ENCODE data around the gene IKZF1. TPM values are rescaled to one million over a fixed set of nuclear protein-coding genes. Genes with fewer than 3 reads are reported as not detected.

IKZF1 gene
- polyA plus RNA-seq, 4 donors: 1.3 to 1.9 (median 1.5) TPM

DNA sequence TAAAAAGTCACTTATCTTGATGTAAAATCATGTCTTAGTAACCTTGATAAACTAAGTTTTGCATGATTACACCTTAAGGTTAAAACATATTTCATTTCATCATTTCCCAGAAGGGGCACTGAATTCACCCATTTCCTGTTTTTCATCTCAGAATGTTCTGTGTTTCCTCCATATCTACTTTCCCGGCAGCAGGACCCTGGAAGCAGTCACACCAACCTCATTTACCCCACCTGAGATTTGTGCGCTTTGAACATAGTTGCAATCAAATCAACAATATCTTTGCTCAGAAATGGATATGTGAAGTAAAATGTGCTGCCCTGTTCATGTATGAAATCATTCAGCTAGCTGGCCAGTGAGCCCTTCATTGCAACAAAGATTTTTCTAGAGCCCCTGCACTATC, 46.8 kb downstream of the IKZF1 start:
- DNase-seq (ENCODE audit: low read depth in 4 of 4, low spot score in 3 of 4): no peak

- no peak for DNase-seq (ENCODE audit: low read depth in 4 of 4, low spot score in 3 of 4)
Observed at GRCh38 chr7:50352282-50352681, 47.8 kb downstream of the IKZF1 start.

DNA sequence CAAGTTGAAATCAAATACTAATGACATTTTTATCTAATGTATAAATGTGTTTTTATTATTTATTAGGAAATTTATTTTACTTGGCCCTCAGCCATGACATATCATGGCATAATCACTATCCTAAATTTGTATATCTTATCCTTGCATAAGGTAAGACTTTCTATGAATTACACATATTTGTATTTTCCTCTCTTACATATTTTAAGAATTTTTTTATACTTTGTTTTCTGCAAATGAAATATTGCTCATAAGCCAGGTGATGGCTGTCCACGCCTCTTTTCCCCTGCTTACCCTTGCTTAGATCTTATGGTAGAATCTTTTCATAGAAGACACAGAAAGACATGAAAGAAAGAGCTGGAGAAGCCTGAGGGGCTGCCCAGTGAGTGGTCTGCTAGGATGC, 48.2 kb downstream of the IKZF1 start:
- DNase-seq (ENCODE audit: low read depth in 4 of 4, low spot score in 3 of 4): no peak

DNA sequence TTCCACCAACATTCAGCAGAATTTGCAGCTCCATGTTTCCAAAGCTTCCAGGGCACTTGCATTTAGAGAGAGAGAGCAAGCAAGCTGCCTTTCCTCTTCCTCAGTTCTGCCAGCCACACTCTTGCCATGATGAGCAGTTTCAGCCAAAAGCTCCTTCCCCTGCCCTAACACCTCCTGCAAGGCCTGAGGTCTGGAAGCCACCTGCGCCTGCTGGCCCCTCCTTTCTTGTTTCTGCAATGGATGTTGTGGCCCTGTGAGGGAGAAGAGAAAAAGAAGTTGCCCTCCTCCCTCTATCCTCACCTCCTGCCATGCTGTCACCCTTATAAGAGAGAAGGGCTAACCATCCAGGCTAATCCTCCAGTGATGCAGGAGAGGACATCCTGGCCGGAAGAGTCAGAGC, 48.7 kb downstream of the IKZF1 start:
- no peak for DNase-seq (ENCODE audit: low read depth in 4 of 4, low spot score in 3 of 4)

GRCh38 chr7:50353894-50354595, 49.5 kb downstream of the IKZF1 start:
- DNase-seq (ENCODE audit: low read depth in 4 of 4, low spot score in 3 of 4): no peak

- DNase-seq (ENCODE audit: low read depth in 4 of 4, low spot score in 3 of 4): no peak
Observed at GRCh38 chr7:50355817-50356178, 51.3 kb downstream of the IKZF1 start.

DNA sequence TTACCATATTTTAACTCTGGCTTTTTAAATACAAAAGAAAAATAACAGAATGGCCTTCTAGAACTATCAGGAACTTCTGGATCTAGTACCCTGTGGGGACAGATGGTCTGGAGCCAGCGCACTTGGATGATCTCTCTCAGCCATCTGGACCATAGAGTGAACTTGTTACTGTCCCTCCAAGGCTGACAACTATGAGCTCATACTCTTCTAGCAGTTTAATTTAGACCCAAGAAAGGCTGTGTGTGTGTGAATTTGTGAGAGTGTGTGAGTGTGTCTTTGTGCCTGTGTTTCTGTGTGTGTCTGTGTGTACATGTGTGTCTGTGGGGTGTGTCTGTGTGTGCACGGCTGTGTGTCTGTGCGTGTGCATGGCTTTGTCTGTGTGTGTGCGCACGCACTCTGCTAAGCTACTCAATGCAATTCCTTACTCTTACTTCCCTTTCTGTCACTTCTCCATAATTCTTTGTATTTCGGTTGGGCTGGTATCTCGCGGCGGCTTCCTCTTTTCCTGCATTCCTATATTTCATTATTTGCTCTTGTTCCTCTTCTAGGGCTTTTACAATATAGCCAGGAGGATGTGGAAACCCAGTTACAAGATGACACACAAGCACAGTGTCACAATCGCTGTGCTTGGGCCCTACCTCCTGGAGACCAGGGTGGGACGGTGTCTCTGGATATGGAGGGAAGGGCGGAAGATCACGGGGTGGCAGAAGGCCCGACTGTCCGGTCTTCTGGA, 51.9 kb downstream of the IKZF1 start:
- DNase-seq (ENCODE audit: low read depth in 4 of 4, low spot score in 3 of 4): no peak

GRCh38 chr7:50356945-50357268, 52.4 kb downstream of the IKZF1 start:
- no peak for DNase-seq (ENCODE audit: low read depth in 4 of 4, low spot score in 3 of 4)

DNA sequence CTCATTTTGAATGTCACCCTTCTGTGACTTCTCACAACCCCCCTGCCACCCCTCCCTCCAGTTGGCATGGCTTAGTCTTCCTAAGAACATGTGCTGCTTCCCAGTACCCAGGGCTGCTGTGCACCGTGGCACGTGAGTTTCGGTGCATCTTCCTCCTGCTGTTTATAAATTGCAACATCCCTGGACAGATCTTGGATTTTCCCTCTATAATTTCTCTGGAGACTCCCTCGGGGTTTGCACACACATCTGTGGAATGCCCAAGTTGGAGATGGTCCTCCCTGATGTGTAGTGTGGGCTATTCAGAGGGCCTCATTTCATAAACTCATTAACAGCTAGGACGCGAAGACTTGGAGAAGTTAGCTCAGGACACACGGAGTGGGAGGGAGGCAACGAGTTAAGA, 52.9 kb downstream of the IKZF1 start:
- DNase-seq (ENCODE audit: low read depth in 4 of 4, low spot score in 3 of 4): no peak

DNA sequence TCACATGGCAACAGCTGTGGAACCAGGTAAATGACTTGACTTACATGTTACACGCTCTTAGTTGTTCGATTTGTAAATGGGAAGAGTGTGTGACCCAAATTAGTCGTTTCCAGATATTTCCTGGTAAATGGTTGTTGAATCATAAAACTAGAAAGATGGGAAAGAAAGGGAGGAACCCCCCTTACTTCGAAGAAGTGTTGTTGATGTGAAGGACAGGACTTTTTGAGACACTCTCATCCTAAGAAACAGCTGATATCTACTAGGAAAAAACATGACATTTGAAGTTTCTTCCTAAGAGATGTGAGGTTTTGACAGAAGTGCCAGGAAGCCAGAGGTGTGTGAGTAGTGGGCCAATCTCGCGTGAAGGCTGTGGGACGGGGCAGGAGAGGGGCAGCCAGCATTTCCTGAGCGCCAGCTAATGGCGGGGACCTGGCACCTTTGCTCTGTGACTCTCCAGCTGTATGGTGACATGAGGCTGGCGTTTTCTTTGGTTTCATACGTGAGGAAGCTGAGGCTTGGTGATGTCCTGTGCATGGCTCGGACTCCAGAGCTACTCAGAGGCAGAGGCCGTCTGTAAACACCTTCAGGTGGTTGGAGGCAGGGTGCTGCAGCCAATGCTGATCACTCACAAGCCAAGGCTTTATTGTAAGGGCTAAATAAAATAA, 53.7 kb downstream of the IKZF1 start:
- DNase-seq (ENCODE audit: low read depth in 4 of 4, low spot score in 3 of 4): no peak

DNA sequence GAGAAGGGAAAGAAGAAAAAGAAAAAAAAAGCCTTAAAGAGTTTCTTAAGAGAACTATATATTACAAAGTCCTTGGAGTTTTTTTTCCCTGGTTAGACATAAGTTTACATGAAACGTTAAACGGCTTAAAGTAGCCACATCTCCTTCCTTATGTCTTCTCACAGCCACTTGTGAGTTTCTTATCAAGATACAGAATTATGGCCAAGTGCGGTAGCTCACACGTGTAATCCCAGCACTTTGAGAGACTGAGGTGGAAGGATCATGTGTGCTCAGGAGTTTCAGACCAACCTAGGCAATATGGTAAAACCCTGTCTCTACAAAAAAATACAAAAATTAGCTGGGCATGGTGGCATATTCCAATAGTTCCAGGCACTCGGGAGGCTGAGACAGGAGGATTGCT, 54.3 kb downstream of the IKZF1 start:
- no peak for DNase-seq (ENCODE audit: low read depth in 4 of 4, low spot score in 3 of 4)

DNA sequence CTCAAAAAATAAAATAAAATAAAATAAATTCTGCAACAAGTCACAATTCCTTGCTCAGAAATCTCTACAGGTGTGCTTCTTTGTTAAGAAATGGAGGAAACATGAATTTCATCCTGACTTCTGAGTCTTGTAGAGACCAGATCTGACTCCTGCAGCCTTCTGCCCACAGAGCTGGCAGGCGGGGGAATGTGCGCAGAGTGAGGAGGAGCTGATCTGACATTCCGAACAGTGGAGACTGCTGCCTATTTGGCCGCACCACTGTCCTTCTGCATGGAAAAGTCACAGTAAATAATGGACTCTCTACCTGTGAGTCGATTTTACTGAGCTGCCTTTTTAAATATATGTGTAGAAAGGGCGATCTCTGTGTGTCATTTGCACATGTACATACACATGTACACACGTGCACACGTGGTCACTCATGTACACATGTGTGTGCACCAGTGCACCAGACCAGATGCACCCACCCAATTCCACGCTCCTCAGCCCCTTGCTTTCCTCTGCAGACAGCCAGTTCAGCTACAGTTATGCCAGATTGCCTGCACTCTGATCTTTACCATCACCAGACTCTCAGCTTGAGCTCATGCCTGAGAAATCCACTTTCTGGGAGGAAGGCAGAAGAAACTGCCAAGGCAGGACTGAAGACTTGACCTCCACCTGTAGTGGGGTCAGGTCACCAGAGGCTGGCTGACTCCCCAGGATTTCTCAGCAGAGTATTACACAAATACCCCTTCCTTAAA, 54.9 kb downstream of the IKZF1 start:
- DNase-seq (ENCODE audit: low read depth in 4 of 4, low spot score in 3 of 4): no peak

GRCh38 chr7:50359995-50360925, 55.7 kb downstream of the IKZF1 start:
- no peak for DNase-seq (ENCODE audit: low read depth in 4 of 4, low spot score in 3 of 4)

DNA sequence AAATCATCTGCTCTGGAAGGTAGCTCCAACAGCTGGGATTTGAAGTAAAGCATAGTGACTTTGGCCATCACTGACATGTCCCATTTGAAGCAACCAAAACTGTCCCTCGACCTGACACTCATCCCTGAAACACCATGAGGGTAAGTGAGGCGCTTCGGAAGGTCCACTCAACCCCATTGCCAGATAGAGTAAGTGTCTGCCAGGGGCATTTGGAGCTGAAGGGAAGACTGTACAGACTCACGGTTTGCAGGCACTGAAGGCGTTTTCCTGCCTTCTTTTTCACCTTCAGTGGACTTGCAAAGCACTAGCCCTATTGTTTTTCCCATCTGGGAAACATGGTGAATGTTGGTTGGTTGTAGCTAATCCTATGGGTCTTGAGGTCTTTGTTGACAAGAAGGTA, 57.6 kb downstream of the IKZF1 start:
- DNase-seq (ENCODE audit: low read depth in 4 of 4, low spot score in 3 of 4): no peak

DNA sequence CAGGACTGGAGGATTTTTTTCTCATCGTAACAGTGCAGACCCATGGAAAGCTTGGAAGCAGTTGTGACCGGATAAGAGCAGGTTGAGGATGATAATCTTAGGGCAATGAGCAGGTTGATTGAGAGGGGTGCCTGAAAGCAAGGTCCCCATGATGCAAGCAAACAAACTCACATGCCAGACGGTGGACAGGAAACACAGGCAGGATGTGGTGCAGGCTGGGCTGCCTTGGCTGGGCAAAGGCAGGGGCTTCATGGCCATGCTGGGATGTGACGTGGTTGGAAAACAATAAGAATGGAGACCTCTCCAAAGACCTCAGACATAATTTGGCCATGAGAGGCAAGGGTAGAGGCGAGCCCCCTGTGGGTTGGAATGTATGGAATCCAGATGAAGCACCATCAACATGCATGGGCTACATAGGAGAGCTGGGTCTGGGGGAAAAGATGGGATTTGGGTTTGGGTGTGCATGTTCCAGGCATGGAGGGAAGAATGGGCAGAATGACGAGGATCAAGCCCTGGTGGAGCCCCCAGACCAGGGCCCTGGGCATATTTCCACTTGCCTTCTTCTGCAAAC, 58.3 kb downstream of the IKZF1 start:
- DNase-seq (ENCODE audit: low read depth in 4 of 4, low spot score in 3 of 4): no peak

DNA sequence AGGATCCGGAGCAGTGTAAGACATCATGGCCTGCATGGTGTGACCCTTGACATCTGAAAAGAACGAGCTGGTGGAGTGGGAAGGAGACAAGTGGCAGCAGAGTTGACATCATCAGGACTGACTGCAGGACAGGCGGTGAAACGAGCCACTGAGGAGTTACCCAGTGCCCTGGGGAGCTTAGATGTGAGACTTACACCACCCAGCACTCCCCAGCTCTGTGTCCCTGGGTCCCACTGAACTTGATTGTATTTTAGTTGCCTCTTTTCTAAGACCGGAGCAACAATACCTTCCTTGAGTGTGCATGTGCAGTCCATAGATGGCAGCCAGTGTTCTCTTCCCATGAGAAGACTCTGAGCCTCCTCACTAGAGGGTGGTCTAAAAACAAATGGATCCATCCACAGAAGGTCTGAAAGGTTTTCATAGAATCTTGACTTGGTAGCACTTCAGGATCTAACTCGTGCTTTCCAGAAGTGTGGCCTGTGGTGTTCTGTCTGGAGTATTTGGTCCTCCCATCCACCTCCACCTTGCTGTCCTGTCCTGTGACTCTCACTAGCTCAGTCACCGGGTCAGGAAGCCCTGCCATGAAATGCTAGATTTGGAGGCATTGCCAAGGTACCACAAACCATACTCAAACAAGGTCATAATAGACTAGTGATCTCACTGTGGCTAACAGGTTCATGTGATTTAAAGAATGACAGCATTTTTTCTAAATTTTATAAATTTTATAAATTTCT, 59.0 kb downstream of the IKZF1 start:
- no peak for DNase-seq (ENCODE audit: low read depth in 4 of 4, low spot score in 3 of 4)

DNA sequence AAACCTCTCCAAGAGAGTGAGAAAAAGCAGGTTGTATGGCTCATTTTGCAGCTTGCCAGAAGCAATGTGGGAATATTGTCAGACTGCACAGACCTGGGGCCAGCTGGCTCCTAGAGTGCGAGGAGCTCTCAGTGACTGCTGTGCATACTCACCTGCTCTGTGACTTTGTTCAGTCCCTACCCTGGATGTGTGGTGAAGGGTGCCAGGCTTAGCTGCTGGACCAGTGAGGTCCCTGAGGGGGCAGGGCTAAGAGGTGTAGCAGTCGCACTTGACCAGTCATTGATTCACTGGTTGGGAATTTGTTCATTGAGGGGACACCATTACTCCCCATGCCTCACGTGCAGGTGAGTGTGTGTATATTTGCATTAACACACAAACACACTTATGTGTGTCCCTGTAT, 60.1 kb downstream of the IKZF1 start:
- no peak for DNase-seq (ENCODE audit: low read depth in 4 of 4, low spot score in 3 of 4)

GRCh38 chr7:50366311-50366710, 61.8 kb downstream of the IKZF1 start:
- no peak for DNase-seq (ENCODE audit: low read depth in 4 of 4, low spot score in 3 of 4)

GRCh38 chr7:50367100-50367499, 62.6 kb downstream of the IKZF1 start:
- DNase-seq (ENCODE audit: low read depth in 4 of 4, low spot score in 3 of 4): no peak

All from right renal pelvis (tissue), 4 donors.